Sigmoid colon (tissue), 4 donors: ENCODE results near the gene PLCB1.

Source experiments
- CTCF ChIP-seq, 4 experiments: fragments of 450-650 bp in 3 of 4; fragments of 200-600 bp in 1 of 4; IDR thresholded peaks; one replicate each; pipeline ENCODE4 v1.5.1; 2016 to 2019; ENCODE audit warnings: antibody characterized with exemption in 4 of 4, mild to moderate bottlenecking in 3 of 4, moderate library complexity in 2 of 4
- EP300 ChIP-seq, 4 donors: sonication (generic); formaldehyde crosslinking; IDR thresholded peaks; one replicate each; pipeline ENCODE4 v1.6.1; 2017; ENCODE audit warnings: antibody characterized with exemption in 4 of 4
- POLR2A ChIP-seq, 2 donors: fragments of 450-650 bp; IDR thresholded peaks; one replicate each; pipeline ENCODE4 v1.6.1; 2016; ENCODE audit warnings: antibody characterized with exemption in 2 of 2, mild to moderate bottlenecking in 2 of 2, moderate library complexity in 2 of 2
- POLR2AphosphoS5 ChIP-seq, 4 donors: sonication (generic); formaldehyde crosslinking; IDR thresholded peaks; one replicate each; pipeline ENCODE4 v1.6.1; 2017; ENCODE audit warnings: antibody characterized with exemption in 4 of 4

DNA sequence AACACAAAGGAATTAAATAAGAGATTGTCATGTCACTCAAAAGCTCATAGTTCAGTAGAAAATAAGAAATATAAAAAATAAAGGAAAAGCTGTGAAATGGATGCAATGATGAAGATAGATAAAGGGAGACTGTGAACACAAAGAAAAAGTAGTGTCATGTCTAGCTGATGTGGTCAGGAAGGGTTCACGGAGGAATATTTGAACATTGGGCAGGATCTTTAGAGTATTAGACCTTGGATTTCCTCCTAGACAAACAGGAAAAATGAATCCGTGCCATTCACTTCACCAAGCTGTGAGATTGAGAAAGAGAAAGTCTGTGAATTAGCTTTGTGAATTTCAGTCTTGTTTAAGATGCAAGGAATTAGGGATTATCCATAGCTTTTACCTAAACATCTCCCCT, 522.4 kb downstream of the PLCB1 start:
- no peak for TF ChIP-seq CTCF (IDR thresholded peaks at IDR 0.05)
- no peak for TF ChIP-seq POLR2A (IDR thresholded peaks at IDR 0.05)
- TF ChIP-seq EP300 (IDR thresholded peaks at IDR 0.05), result no peak
- TF ChIP-seq POLR2AphosphoS5 (IDR thresholded peaks at IDR 0.05), result no peak
